NCI-H460 (cell line): ENCODE data around the gene SMIM26. TPM values are rescaled to one million over a fixed set of nuclear protein-coding genes. Genes with fewer than 3 reads are reported as not detected.
"Not testable (repeated sequence)": the region's sequence is repeated elsewhere in the genome, so short reads cannot be mapped to it uniquely, and the experiment has no call there.

ENCODE experiments used
- DNase-seq: peaks from one replicate; pipeline ENCODE4 v3.0.0-alpha.2; 2016; ENCODE audit warnings: low read depth; ENCODE audit errors: extremely low read depth
- polyA plus RNA-seq: library from polyadenylated mRNA; depleted of rRNA; stranded (reverse); fragments of >200 nt; gene quantifications from 2 replicates; pipeline ENCODE4 v1.2.3, GENCODE V29; 2014; cell fraction: nucleus; rRNA removed
- total RNA-seq: library from RNA; depleted of rRNA; stranded (reverse); fragments of >200 nt; shearing (Covaris generic); gene quantifications from 2 replicates; pipeline ENCODE4 v1.2.3, GENCODE V29; 2014; rRNA removed

The SMIM26 gene
- 163 and 170 TPM in 2 replicates for total RNA-seq
- polyA plus RNA-seq, result 127 and 136 TPM in 2 replicates

- DNase-seq, result peak; percentile 83
Observed at GRCh38 chr20:18566892-18567738, at the start of gene SMIM26. Gene SMIM26, plus strand, starts transcription at chr20:18567432. Its CDS starts 47 bp downstream, at chr20:18567479.

GRCh38 chr20:18522066-18522465, 45.2 kb upstream of the SMIM26 start:
- not testable (repeated sequence) for DNase-seq

GRCh38 chr20:18523066-18523465, 44.2 kb upstream of the SMIM26 start:
- DNase-seq, result no peak

- no peak for DNase-seq
Observed at GRCh38 chr20:18524646-18525045, 42.6 kb upstream of the SMIM26 start.

- not testable (repeated sequence) for DNase-seq
Observed at GRCh38 chr20:18526761-18527160, 40.5 kb upstream of the SMIM26 start.

GRCh38 chr20:18527339-18527738, 39.9 kb upstream of the SMIM26 start:
- DNase-seq, result no peak

GRCh38 chr20:18527836-18528235, 39.4 kb upstream of the SMIM26 start:
- no peak for DNase-seq

GRCh38 chr20:18529041-18529440, 38.2 kb upstream of the SMIM26 start:
- no peak for DNase-seq

- no peak for DNase-seq
Observed at GRCh38 chr20:18532626-18533025, 34.6 kb upstream of the SMIM26 start.

GRCh38 chr20:18533491-18533890, 33.7 kb upstream of the SMIM26 start:
- no peak for DNase-seq

GRCh38 chr20:18533978-18534644, 33.1 kb upstream of the SMIM26 start:
- no peak for DNase-seq

GRCh38 chr20:18537651-18538050, 29.6 kb upstream of the SMIM26 start:
- no peak for DNase-seq

GRCh38 chr20:18541741-18542140, 25.5 kb upstream of the SMIM26 start:
- no peak for DNase-seq

- DNase-seq, result no peak
Observed at GRCh38 chr20:18543216-18543615, 24.0 kb upstream of the SMIM26 start.

- no peak for DNase-seq
Observed at GRCh38 chr20:18543932-18544331, 23.3 kb upstream of the SMIM26 start.

GRCh38 chr20:18545566-18545965, 21.7 kb upstream of the SMIM26 start:
- no peak for DNase-seq

GRCh38 chr20:18548465-18548864, 18.8 kb upstream of the SMIM26 start:
- DNase-seq, result no peak

GRCh38 chr20:18553746-18554145, 13.5 kb upstream of the SMIM26 start:
- DNase-seq, result no peak

- no peak for DNase-seq
Observed at GRCh38 chr20:18567739-18568091, 483 bp downstream of the SMIM26 start.

GRCh38 chr20:18571009-18571408, 3.8 kb downstream of the SMIM26 start:
- DNase-seq, result no peak

- no peak for DNase-seq
Observed at GRCh38 chr20:18571578-18571977, 4.3 kb downstream of the SMIM26 start.

GRCh38 chr20:18577942-18578341, 10.7 kb downstream of the SMIM26 start:
- DNase-seq, result no peak
